Measurements from ENCODE around the gene CDRT4.

GRCh38 chr17:15398291-15398690, 69.1 kb downstream of the CDRT4 start:
- TF ChIP-seq CTCF (IDR thresholded peaks at IDR 0.05) (no peak), POLR2AphosphoS5 (IDR thresholded peaks at IDR 0.05; ENCODE audit: insufficient read depth in 1 of 2, low read depth in 1 of 2) (no peak)
